ENCODE data around the gene PVALEF. TPM values are rescaled to one million over a fixed set of nuclear protein-coding genes. Genes with fewer than 3 reads are reported as not detected.

PVALEF gene
- total and polyA plus RNA-seq, 2 experiments from 2014 or later, result 0.37 to 0.86 TPM

GRCh38 chr17:81208651-81209050 is 43.3 kb downstream of the PVALEF start:
- H3K9me3 ChIP-seq (ENCODE audit: low read depth), result no peaks in the 10 kb centered on the region
- no peak overlapping the region for H3K27ac ChIP-seq
- no peak overlapping the region for H3K4me3 ChIP-seq
- no peaks in the 10 kb centered on the region for H3K4me1 ChIP-seq (ENCODE audit: low read depth)
- no peak for DNase-seq (ENCODE audit: low read depth in 1 of 2, low spot score in 1 of 2)
- no peaks in the 10 kb centered on the region for H3K36me3 ChIP-seq
- TF ChIP-seq CTCF (IDR thresholded peaks at IDR 0.05; ENCODE audit: low read depth, low read length), result no peak
- H3K27me3 ChIP-seq, result no peaks in the 10 kb centered on the region

GRCh38 chr17:81209141-81209540 is 43.8 kb downstream of the PVALEF start:
- no peak for DNase-seq (ENCODE audit: low read depth in 1 of 2, low spot score in 1 of 2)
- no peaks in the 10 kb centered on the region for H3K9me3 ChIP-seq (ENCODE audit: low read depth)
- no peak overlapping the region for H3K4me3 ChIP-seq
- no peak for TF ChIP-seq CTCF (IDR thresholded peaks at IDR 0.05; ENCODE audit: low read depth, low read length)
- no peaks in the 10 kb centered on the region for H3K36me3 ChIP-seq
- no peak overlapping the region for H3K27ac ChIP-seq
- no peaks in the 10 kb centered on the region for H3K27me3 ChIP-seq
- no peaks in the 10 kb centered on the region for H3K4me1 ChIP-seq (ENCODE audit: low read depth)

- no peaks in the 10 kb centered on the region for H3K27me3 ChIP-seq
- TF ChIP-seq CTCF (IDR thresholded peaks at IDR 0.05; ENCODE audit: low read depth, low read length), result no peak
- H3K9me3 ChIP-seq (ENCODE audit: low read depth), result no peaks in the 10 kb centered on the region
- no peaks in the 10 kb centered on the region for H3K36me3 ChIP-seq
- no peak overlapping the region for H3K27ac ChIP-seq
- H3K4me3 ChIP-seq, result no peak overlapping the region
- DNase-seq (ENCODE audit: low read depth in 1 of 2, low spot score in 1 of 2), result no peak
- H3K4me1 ChIP-seq (ENCODE audit: low read depth), result no peaks in the 10 kb centered on the region
These were observed 45.2 kb downstream of the PVALEF start for GRCh38 chr17:81210466-81210865.

- TF ChIP-seq CTCF (IDR thresholded peaks at IDR 0.05; ENCODE audit: low read depth, low read length), result no peak
- H3K4me1 ChIP-seq (ENCODE audit: low read depth), result no peaks in the 10 kb centered on the region
- no peaks in the 10 kb centered on the region for H3K27me3 ChIP-seq
- H3K9me3 ChIP-seq (ENCODE audit: low read depth), result no peaks in the 10 kb centered on the region
- H3K4me3 ChIP-seq, result no peak overlapping the region
- H3K27ac ChIP-seq, result no peak overlapping the region
- DNase-seq (ENCODE audit: low read depth in 1 of 2, low spot score in 1 of 2), result no peak
- no peaks in the 10 kb centered on the region for H3K36me3 ChIP-seq
These were observed 45.6 kb downstream of the PVALEF start for GRCh38 chr17:81210868-81211267.

- H3K27me3 ChIP-seq, result no peaks in the 10 kb centered on the region
- H3K4me3 ChIP-seq, result no peak overlapping the region
- no peak for DNase-seq (ENCODE audit: low read depth in 1 of 2, low spot score in 1 of 2)
- H3K36me3 ChIP-seq, result no peaks in the 10 kb centered on the region
- no peaks in the 10 kb centered on the region for H3K4me1 ChIP-seq (ENCODE audit: low read depth)
- H3K9me3 ChIP-seq (ENCODE audit: low read depth), result no peaks in the 10 kb centered on the region
- TF ChIP-seq CTCF (IDR thresholded peaks at IDR 0.05; ENCODE audit: low read depth, low read length), result no peak
- no peak overlapping the region for H3K27ac ChIP-seq
These were observed 47.1 kb downstream of the PVALEF start for GRCh38 chr17:81212365-81212764.

- Histone ChIP-seq H3K27me3 (no peaks in the 10 kb centered on the region), H3K4me3 (no peak overlapping the region), H3K9me3 (ENCODE audit: low read depth) (no peaks in the 10 kb centered on the region), H3K36me3 (no peaks in the 10 kb centered on the region), H3K4me1 (ENCODE audit: low read depth) (no peaks in the 10 kb centered on the region), H3K27ac (no peak overlapping the region)
- no peak for DNase-seq (ENCODE audit: low read depth in 1 of 2, low spot score in 1 of 2)
- no peak for TF ChIP-seq CTCF (IDR thresholded peaks at IDR 0.05; ENCODE audit: low read depth, low read length)
These were observed 48.7 kb downstream of the PVALEF start for GRCh38 chr17:81213978-81214377.
